Posterior cingulate gyrus (tissue), 11 donors: ENCODE measurements around the gene MECP2.
"Not testable (repeated sequence)": the region's sequence is repeated elsewhere in the genome, so short reads cannot be mapped to it uniquely, and the experiment has no call there.

Experiments
- DNase-seq, 10 donors: peaks; one replicate each; pipeline versions ENCODE4 v3.0.0 to v3.0.0-alpha.2; 2020 to 2021; ENCODE audit warnings: mixed read lengths in 3 of 10
- intact Hi-C: fragments of 100-400 bp; cut with DNase I; formaldehyde crosslinking; loops from one replicate; pipeline ENCODE4 v1.15.1; 2023

MECP2 gene

GRCh38 chrX:154097589-154098541 is at the start of gene MECP2:
MECP2 (minus strand) TSS chrX:154097717.
- intact Hi-C loops, result loop anchor here (10.0 kb wide), 1 partner anchor 83 kb away; the partner anchor contains the start of gene IRAK1
- peak; percentile 84 to 98 (median 90) for DNase-seq

GRCh38 chrX:154144010-154144409 is 46.5 kb upstream of the MECP2 start, which contains the start of gene OPN1LW:
OPN1LW (plus strand) TSS chrX:154144243; CDS start chrX:154144284, 41 bp downstream.
- intact Hi-C loops, result not testable (repeated sequence)
- peak in 1 of 10 donors; percentile 31 for DNase-seq

- intact Hi-C loops, result no loop called here
- DNase-seq, result peak in 2 of 10 donors; percentile 56 to 76
These were observed 45.6 kb upstream of the MECP2 start for GRCh38 chrX:154142950-154143745.

- peak in 1 of 10 donors; percentile 20 for DNase-seq
- intact Hi-C loops, result no loop called here
These were observed 44.9 kb upstream of the MECP2 start for GRCh38 chrX:154142386-154142785.

- DNase-seq, result peak in 2 of 10 donors; percentile 24 to 61
- intact Hi-C loops, result no loop called here
These were observed 43.2 kb upstream of the MECP2 start for GRCh38 chrX:154140742-154141141.

GRCh38 chrX:154140206-154140605 is 42.7 kb upstream of the MECP2 start:
- intact Hi-C loops, result no loop called here
- peak in 2 of 10 donors; percentile 52 to 56 for DNase-seq

- DNase-seq, result peak in 2 of 10 donors; percentile 49 to 53
- intact Hi-C loops, result no loop called here
These were observed 41.3 kb upstream of the MECP2 start for GRCh38 chrX:154138857-154139256.

GRCh38 chrX:154136627-154137161 is 39.2 kb upstream of the MECP2 start:
- intact Hi-C loops, result no loop called here
- peak in 8 of 10 donors; percentile 26 to 93 (median 50) for DNase-seq

- peak in 2 of 10 donors; percentile 7 for DNase-seq
- intact Hi-C loops, result no loop called here
These were observed 38.1 kb upstream of the MECP2 start for GRCh38 chrX:154135458-154136229.

GRCh38 chrX:154132366-154132765 is 34.8 kb upstream of the MECP2 start:
- peak in 2 of 10 donors; percentile 6 to 59 for DNase-seq
- intact Hi-C loops, result no loop called here

- intact Hi-C loops, result no loop called here
- peak in 2 of 10 donors; percentile 11 to 50 for DNase-seq
These were observed 34.4 kb upstream of the MECP2 start for GRCh38 chrX:154131955-154132354.

- DNase-seq, result peak in 1 of 10 donors; percentile 71
- intact Hi-C loops, result no loop called here
These were observed 28.6 kb upstream of the MECP2 start for GRCh38 chrX:154126101-154126500.

GRCh38 chrX:154125391-154126040 is 28.0 kb upstream of the MECP2 start:
- intact Hi-C loops, result no loop called here
- peak in 2 of 10 donors; percentile 17 to 78 for DNase-seq

GRCh38 chrX:154123241-154124219 is 26.0 kb upstream of the MECP2 start:
- DNase-seq, result peak in 1 of 10 donors; percentile 82
- intact Hi-C loops, result no loop called here

GRCh38 chrX:154121961-154122360 is 24.4 kb upstream of the MECP2 start:
- intact Hi-C loops, result no loop called here

GRCh38 chrX:154121207-154121606 is 23.7 kb upstream of the MECP2 start:
- DNase-seq, result no peak
- intact Hi-C loops, result no loop called here

More at GRCh38 chrX:154121961-154122360, 24.4 kb upstream of the MECP2 start:
- no peak for DNase-seq

GRCh38 chrX:154120567-154120966 is 23.1 kb upstream of the MECP2 start:
- intact Hi-C loops, result no loop called here
- no peak for DNase-seq

- DNase-seq, result no peak
- intact Hi-C loops, result no loop called here
These were observed 20.0 kb upstream of the MECP2 start for GRCh38 chrX:154117566-154117965.
